ENCODE results near the gene RHEBL1. TPM values are rescaled to one million over a fixed set of nuclear protein-coding genes. Genes with fewer than 3 reads are reported as not detected.

Gene RHEBL1
- 0.69 TPM for total RNA-seq

GRCh38 chr12:49069507-49070346 lies at the start of gene RHEBL1:
RHEBL1 (minus strand) TSS chr12:49069979; CDS start chr12:49069785, 194 bp downstream.
- DNase-seq = peak; percentile 93

GRCh38 chr12:49111206-49111605 lies 41.4 kb upstream of the RHEBL1 start:
- DNase-seq = no peak

- peak; percentile 99 for DNase-seq
Measured at GRCh38 chr12:49110464-49111155, 40.8 kb upstream of the RHEBL1 start, which contains the start of gene LMBR1L. LMBR1L (minus strand) TSS chr12:49110847; CDS start chr12:49110555, 292 bp downstream.

- DNase-seq = no peak
Measured at GRCh38 chr12:49109641-49110463, 40.1 kb upstream of the RHEBL1 start.

- DNase-seq = no peak
Measured at GRCh38 chr12:49108958-49109404, 39.2 kb upstream of the RHEBL1 start.

- DNase-seq = no peak
Measured at GRCh38 chr12:49105504-49106084, 35.8 kb upstream of the RHEBL1 start.

- DNase-seq = no peak
Measured at GRCh38 chr12:49104822-49105221, 35.0 kb upstream of the RHEBL1 start.

GRCh38 chr12:49100380-49100779 lies 30.6 kb upstream of the RHEBL1 start:
- DNase-seq = no peak

- DNase-seq = no peak
Measured at GRCh38 chr12:49098703-49099102, 28.9 kb upstream of the RHEBL1 start.

- DNase-seq = no peak
Measured at GRCh38 chr12:49098035-49098451, 28.3 kb upstream of the RHEBL1 start.

- no peak for DNase-seq
Measured at GRCh38 chr12:49097381-49097780, 27.6 kb upstream of the RHEBL1 start.

- DNase-seq = no peak
Measured at GRCh38 chr12:49094975-49095365, 25.2 kb upstream of the RHEBL1 start.

- no peak for DNase-seq
Measured at GRCh38 chr12:49094160-49094974, 24.6 kb upstream of the RHEBL1 start, which contains the start of gene DHH. DHH (minus strand) TSS chr12:49094801; CDS start chr12:49094512, 289 bp downstream.

GRCh38 chr12:49093792-49094159 lies 24.0 kb upstream of the RHEBL1 start:
- DNase-seq = no peak

GRCh38 chr12:49092816-49093406 lies 23.1 kb upstream of the RHEBL1 start:
- no peak for DNase-seq

- DNase-seq = no peak
Measured at GRCh38 chr12:49092086-49092815, 22.5 kb upstream of the RHEBL1 start.

GRCh38 chr12:49091836-49092085 lies 22.0 kb upstream of the RHEBL1 start:
- no peak for DNase-seq

- DNase-seq = no peak
Measured at GRCh38 chr12:49091056-49091835, 21.5 kb upstream of the RHEBL1 start.

Data from skin of body (tissue), 2 donors.